B cell (primary cell): Measurements from ENCODE around the gene ARL6IP5. TPM values are rescaled to one million over a fixed set of nuclear protein-coding genes. Genes with fewer than 3 reads are reported as not detected.

Source experiments
- ATAC-seq: fragments of 200-7000 bp; cut with Tn5 transposase; one replicate; pipeline ENCODE4 v1.10.0; 2021; ENCODE audit warnings: low read depth, mild to moderate bottlenecking, moderate number of reproducible peaks, moderate library complexity
- CTCF ChIA-PET: fragments of 350-600 bp; sonication (Branson Sonifier 250); formaldehyde crosslinking; loops from one replicate; lab custom pipeline; 2021; ENCODE audit warnings: antibody characterized with exemption, inconsistent platforms; lab: Charles Lee
- POLR2A ChIA-PET: fragments of 350-600 bp; sonication (Branson Sonifier 250); formaldehyde crosslinking; loops from one replicate; lab custom pipeline; 2021; ENCODE audit warnings: antibody characterized with exemption; lab: Charles Lee
- DNase-seq: peaks from one replicate; pipeline ENCODE4 v3.0.0; 2013
- H2AFZ ChIP-seq: 2 replicates; pipeline ENCODE4 v1.6.1; 2012; ENCODE audit warnings: mild to moderate bottlenecking, low read depth, low read length; ENCODE audit not compliant: insufficient read depth, poor library complexity, severe bottlenecking
- H3K27ac ChIP-seq, 2 donors: 1 replicate in 1 of 2; 2 replicates in 1 of 2; pipeline ENCODE4 v1.5.1; 2012 to 2013; ENCODE audit warnings: low read length in 2 of 2, mild to moderate bottlenecking in 2 of 2, moderate library complexity in 1 of 2
- H3K27me3 ChIP-seq, 4 experiments: fragments of 200-600 bp in 1 of 4; sonication (generic) in 1 of 4; replicated peaks in 1 of 4; 1 replicate in 2 of 4; 2 replicates in 2 of 4; pipeline versions ENCODE4 v1.6.1 to v1.7.0; 2013 to 2016; ENCODE audit warnings: low read length in 3 of 4, mild to moderate bottlenecking in 2 of 4, mixed read lengths in 1 of 4, moderate library complexity in 1 of 4; ENCODE audit not compliant: insufficient read depth in 4 of 4, control insufficient read depth in 3 of 4; ENCODE audit errors: control extremely low read depth in 1 of 4
- H3K36me3 ChIP-seq, 2 experiments: replicated peaks in 1 of 2; 1 replicate in 1 of 2; 2 replicates in 1 of 2; pipeline versions ENCODE4 v1.6.1 to v1.7.1; 2013; ENCODE audit warnings: low read length in 1 of 2; ENCODE audit not compliant: insufficient read depth in 2 of 2, control insufficient read depth in 1 of 2; ENCODE audit errors: control extremely low read depth in 1 of 2, extremely low read depth in 1 of 2
- H3K4me1 ChIP-seq, 2 donors: fragments of 200-600 bp in 1 of 2; sonication (generic) in 1 of 2; 1 replicate in 1 of 2; 2 replicates in 1 of 2; pipeline versions ENCODE4 v1.5.1 to v1.6.1; 2013 to 2017; ENCODE audit warnings: low read length in 2 of 2; ENCODE audit not compliant: control insufficient read depth in 2 of 2, insufficient read depth in 2 of 2
- H3K4me2 ChIP-seq: replicated peaks from 2 replicates; pipeline ENCODE3; 2012; ENCODE audit warnings: mild to moderate bottlenecking, low read depth, low read length; ENCODE audit not compliant: poor library complexity, severe bottlenecking
- H3K4me3 ChIP-seq, 5 experiments: fragments of 200-600 bp in 1 of 5; sonication (generic) in 1 of 5; 1 replicate in 3 of 5; 2 replicates in 2 of 5; pipeline versions ENCODE4 v1.5.1 to v1.7.0; 2011 to 2016; ENCODE audit warnings: low read length in 4 of 5, mild to moderate bottlenecking in 4 of 5, low read depth in 2 of 5, control low read depth in 1 of 5, moderate library complexity in 1 of 5; ENCODE audit not compliant: insufficient read depth in 1 of 5; ENCODE audit errors: control extremely low read depth in 1 of 5, extremely low read depth in 1 of 5
- H3K79me2 ChIP-seq: fragments of 200-600 bp; sonication (generic); one replicate; pipeline ENCODE4 v1.6.0; 2016; ENCODE audit warnings: low read length; ENCODE audit not compliant: control insufficient read depth, insufficient read depth
- H3K9ac ChIP-seq: fragments of 200-600 bp; sonication (generic); 2 replicates; pipeline ENCODE4 v1.6.1; 2017; ENCODE audit warnings: mild to moderate bottlenecking, low read length, moderate library complexity
- H3K9me3 ChIP-seq, 3 donors: one replicate each; pipeline versions ENCODE4 v1.6.1 to v1.7.1; 2013; ENCODE audit warnings: low read length in 2 of 3; ENCODE audit not compliant: control insufficient read depth in 2 of 3, insufficient read depth in 1 of 3; ENCODE audit errors: control extremely low read depth in 1 of 3
- H4K20me1 ChIP-seq: 2 replicates; pipeline ENCODE4 v1.6.0; 2012; ENCODE audit warnings: mild to moderate bottlenecking, low read length; ENCODE audit not compliant: insufficient read depth, control insufficient read depth, poor library complexity, severe bottlenecking
- H3K27ac Mint-ChIP-seq: one replicate; pipeline ENCODE4 v1.8.0; 2021; ENCODE audit warnings: mixed read lengths
- H3K27me3 Mint-ChIP-seq: one replicate; pipeline ENCODE4 v1.8.0; 2021; ENCODE audit warnings: mixed read lengths
- H3K4me1 Mint-ChIP-seq: one replicate; pipeline ENCODE4 v1.8.0; 2021; ENCODE audit warnings: mixed read lengths
- H3K4me3 Mint-ChIP-seq: one replicate; pipeline ENCODE4 v1.8.0; 2021; ENCODE audit warnings: mixed read lengths
- H3K9me3 Mint-ChIP-seq: one replicate; pipeline ENCODE4 v1.8.0; 2022; ENCODE audit warnings: mixed read lengths; ENCODE audit not compliant: insufficient read depth
- CTCF ChIP-seq: fragments of 200-600 bp; IDR thresholded peaks from one replicate; pipeline ENCODE4 v1.8.0; 2022; ENCODE audit warnings: antibody characterized with exemption, mild to moderate bottlenecking
- EZH2 ChIP-seq: IDR thresholded peaks from 2 replicates; pipeline ENCODE4 v1.6.1; 2012; ENCODE audit warnings: borderline replicate concordance, low read depth, mild to moderate bottlenecking, moderate library complexity, low read length; ENCODE audit not compliant: insufficient read depth, poor library complexity, severe bottlenecking
- WGBS: methylation state at CpG from one replicate; pipeline ENCODE4 v1.1.5; 2013; ENCODE audit warnings: missing lambda C conversion rate; ENCODE audit not compliant: insufficient coverage; 5-methylcytosine and 5-hydroxymethylcytosine counted together
- intact Hi-C: fragments of 100-400 bp; cut with micrococcal nuclease; formaldehyde crosslinking; loops from one replicate; pipeline ENCODE4 v1.10.0; 2022
- polyA plus RNA-seq: library from polyadenylated mRNA; depleted of rRNA; stranded (reverse); fragments of >200 nt; gene quantifications from 2 replicates; pipeline ENCODE4 v1.2.3, GENCODE V29; 2012
- total RNA-seq, 2 donors: library from RNA; stranded (reverse); fragments of 120-200 nt in 1 of 2; gene quantifications; 1 replicate in 1 of 2; 2 replicates in 1 of 2; pipeline versions ENCODE4 v1.2.3 to v1.2.4, GENCODE V29; 2013 to 2022

The ARL6IP5 gene
- total and polyA plus RNA-seq, 2 donors (not counting 1 experiment from before 2014, with no cell fraction given), result 39.5 to 89.1 TPM

GRCh38 chr3:69144631-69145245 is 60.0 kb downstream of the ARL6IP5 start:
- CTCF ChIA-PET, result interaction anchor here (1.2 kb wide), 1 partner anchor 17 kb away, joined by 6 read pairs; no protein-coding TSS in a partner anchor
- intact Hi-C loops, result no loop called here
- Histone ChIP-seq H3K4me1 (no peaks in the 10 kb centered on the region), H2AFZ (no peak overlapping the region), H3K27ac (no peak overlapping the region), H3K9me3 (no peaks in the 10 kb centered on the region), H3K27me3 (no peaks in the 10 kb centered on the region), H3K36me3 (no peaks in the 10 kb centered on the region), H3K9ac (no peak overlapping the region), H3K79me2 (no peaks in the 10 kb centered on the region), H3K4me3 (no peak overlapping the region), H4K20me1 (no peaks in the 10 kb centered on the region), H3K4me2 (no peak overlapping the region)
- TF ChIP-seq CTCF, result no peak
- no peak for TF ChIP-seq EZH2
- Mint-ChIP-seq H3K4me3 (no peak overlapping the region), H3K4me1 (no peaks in the 10 kb centered on the region), H3K27ac (no peak overlapping the region), H3K9me3 (no peaks in the 10 kb centered on the region), H3K27me3 (peaks cover 8% of the 10 kb centered on the region)
- WGBS, result 6% methylated on average over 2 of the region's 3 CpGs
- ATAC-seq (no peak), DNase-seq (no peak)
- POLR2A ChIA-PET, result no interaction called here

GRCh38 chr3:69145688-69146087 is 61.0 kb downstream of the ARL6IP5 start:
- no peak overlapping the region for H3K27ac Mint-ChIP-seq
- no peak overlapping the region for H3K4me3 Mint-ChIP-seq
- intact Hi-C loops, result no loop called here
- peaks cover 8% of the 10 kb centered on the region for H3K27me3 Mint-ChIP-seq
- ChIA-PET CTCF (interaction anchor here (1.2 kb wide), 1 partner anchor 16 kb away, joined by 6 read pairs; no protein-coding TSS in a partner anchor), POLR2A (no interaction called here)
- H2AFZ ChIP-seq, result no peak overlapping the region
- no peak overlapping the region for H3K27ac ChIP-seq
- no peaks in the 10 kb centered on the region for H3K27me3 ChIP-seq
- no peak overlapping the region for H3K9ac ChIP-seq
- no peak for TF ChIP-seq EZH2
- H3K9me3 Mint-ChIP-seq, result no peaks in the 10 kb centered on the region
- no peaks in the 10 kb centered on the region for H3K79me2 ChIP-seq
- no peaks in the 10 kb centered on the region for H3K4me1 Mint-ChIP-seq
- no peaks in the 10 kb centered on the region for H3K36me3 ChIP-seq
- H4K20me1 ChIP-seq, result no peaks in the 10 kb centered on the region
- no peak overlapping the region for H3K4me3 ChIP-seq
- no peak overlapping the region for H3K4me2 ChIP-seq
- no peak for ATAC-seq
- no peaks in the 10 kb centered on the region for H3K9me3 ChIP-seq
- no peaks in the 10 kb centered on the region for H3K4me1 ChIP-seq
- no peak for DNase-seq
